Stimulated activated CD8-positive, alpha-beta memory T cell treated with anti-CD3 and anti-CD28 coated beads, Interleukin-12 subunit alpha, Interleukin-12 subunit beta, amount 100 ng/mL, for 24 hours (primary cell): Measurements from ENCODE around the gene ST3GAL4.

ENCODE experiments used
- DNase-seq: peaks from one replicate; pipeline ENCODE4 v3.0.0-alpha.2; 2020; ENCODE audit errors: extremely low read depth

The ST3GAL4 gene

GRCh38 chr11:126424471-126425039 is 69.1 kb downstream of the ST3GAL4 start:
- DNase-seq = no peak

GRCh38 chr11:126426106-126426505 is 70.6 kb downstream of the ST3GAL4 start:
- no peak for DNase-seq

GRCh38 chr11:126426820-126427749 is 71.6 kb downstream of the ST3GAL4 start:
- no peak for DNase-seq

- DNase-seq = no peak
Observed at GRCh38 chr11:126430581-126431335, 75.3 kb downstream of the ST3GAL4 start.

GRCh38 chr11:126431401-126432064 is 76.0 kb downstream of the ST3GAL4 start:
- DNase-seq = no peak

GRCh38 chr11:126432065-126432461 is 76.6 kb downstream of the ST3GAL4 start:
- no peak for DNase-seq

- no peak for DNase-seq
Observed at GRCh38 chr11:126432525-126432924, 77.0 kb downstream of the ST3GAL4 start.

- DNase-seq = no peak
Observed at GRCh38 chr11:126433244-126433846, 77.9 kb downstream of the ST3GAL4 start.

- DNase-seq = no peak
Observed at GRCh38 chr11:126433989-126434949, 78.8 kb downstream of the ST3GAL4 start.

- DNase-seq = no peak
Observed at GRCh38 chr11:126434950-126435335, 79.5 kb downstream of the ST3GAL4 start.

GRCh38 chr11:126436209-126436755 is 80.8 kb downstream of the ST3GAL4 start:
- no peak for DNase-seq

GRCh38 chr11:126437731-126438130 is 82.2 kb downstream of the ST3GAL4 start:
- no peak for DNase-seq

GRCh38 chr11:126438272-126438671 is 82.8 kb downstream of the ST3GAL4 start:
- DNase-seq = no peak

GRCh38 chr11:126438691-126439090 is 83.2 kb downstream of the ST3GAL4 start:
- no peak for DNase-seq

- no peak for DNase-seq
Observed at GRCh38 chr11:126440276-126440675, 84.8 kb downstream of the ST3GAL4 start.

GRCh38 chr11:126440792-126441514 is 85.5 kb downstream of the ST3GAL4 start:
- DNase-seq = peak; percentile 20

GRCh38 chr11:126443120-126443519 is 87.6 kb downstream of the ST3GAL4 start:
- no peak for DNase-seq

- no peak for DNase-seq
Observed at GRCh38 chr11:126444072-126444471, 88.6 kb downstream of the ST3GAL4 start.

GRCh38 chr11:126446581-126446980 is 91.1 kb downstream of the ST3GAL4 start:
- DNase-seq = no peak
